Retinal pigment epithelial cell (primary cell): ENCODE results near the gene IFT88.

Source experiments
- DNase-seq: peaks from one replicate; pipeline ENCODE4 v3.0.0-alpha.2; 2010; ENCODE audit warnings: low read depth
- H3K4me3 ChIP-seq: 2 replicates; pipeline ENCODE4 v1.5.1; 2011; ENCODE audit warnings: mild to moderate bottlenecking, low read length, control low read depth, moderate library complexity
- CTCF ChIP-seq: conservative IDR thresholded peaks from 2 replicates; pipeline ENCODE4 v1.5.1; 2011; ENCODE audit warnings: low read depth, low read length, control low read depth, inconsistent platforms

IFT88 gene

GRCh38 chr13:20633802-20634201, 66.8 kb downstream of the IFT88 start:
- H3K4me3 ChIP-seq = no peak overlapping the region
- no peak for DNase-seq
- no peak for TF ChIP-seq CTCF

- TF ChIP-seq CTCF = no peak
- H3K4me3 ChIP-seq = no peak overlapping the region
- DNase-seq = no peak
Measured at GRCh38 chr13:20636079-20636478, 69.1 kb downstream of the IFT88 start.

- no peak for DNase-seq
- no peak overlapping the region for H3K4me3 ChIP-seq
- no peak for TF ChIP-seq CTCF
Measured at GRCh38 chr13:20637811-20638210, 70.9 kb downstream of the IFT88 start.

GRCh38 chr13:20647758-20648157, 80.8 kb downstream of the IFT88 start:
- TF ChIP-seq CTCF = no peak
- DNase-seq = no peak
- H3K4me3 ChIP-seq = no peak overlapping the region

GRCh38 chr13:20652946-20653345, 86.0 kb downstream of the IFT88 start:
- no peak for TF ChIP-seq CTCF
- no peak for DNase-seq
- no peak overlapping the region for H3K4me3 ChIP-seq

- no peak for DNase-seq
- TF ChIP-seq CTCF = no peak
- H3K4me3 ChIP-seq = no peak overlapping the region
Measured at GRCh38 chr13:20654156-20654555, 87.2 kb downstream of the IFT88 start.

- TF ChIP-seq CTCF = no peak
- DNase-seq = no peak
- H3K4me3 ChIP-seq = no peak overlapping the region
Measured at GRCh38 chr13:20658451-20659040, 91.6 kb downstream of the IFT88 start.
